Heart right ventricle (tissue), 16 donors: Measurements from ENCODE around the gene ABTB1. TPM values are rescaled to one million over a fixed set of nuclear protein-coding genes. Genes with fewer than 3 reads are reported as not detected.

ENCODE experiments used
- ATAC-seq, 8 donors: fragments of 200-7000 bp; cut with Tn5 transposase; one replicate each; pipeline ENCODE4 v1.9.1; 2020; ENCODE audit warnings: mild to moderate bottlenecking in 8 of 8, moderate library complexity in 8 of 8, moderate number of reproducible peaks in 1 of 8
- DNase-seq, 2 donors: peaks; one replicate each; pipeline ENCODE4 v3.0.0-alpha.2; 2020
- H3K27ac ChIP-seq, 10 donors: fragments of 200-600 bp; sonication (generic) in 2 of 10; one replicate each; pipeline versions ENCODE4 v1.5.0 to v1.8.0; 2020 to 2022; ENCODE audit warnings: mild to moderate bottlenecking in 3 of 10
- H3K27me3 ChIP-seq, 7 donors: fragments of 200-600 bp; one replicate each; pipeline ENCODE4 v1.8.0; 2021 to 2022; ENCODE audit warnings: mild to moderate bottlenecking in 2 of 7
- H3K36me3 ChIP-seq, 9 donors: fragments of 200-600 bp; sonication (generic) in 1 of 9; one replicate each; pipeline versions ENCODE4 v1.5.0 to v1.8.0; 2020 to 2022; ENCODE audit warnings: mild to moderate bottlenecking in 2 of 9
- H3K4me1 ChIP-seq, 9 donors: fragments of 200-600 bp; sonication (generic) in 1 of 9; one replicate each; pipeline versions ENCODE4 v1.5.0 to v1.8.0; 2020 to 2022; ENCODE audit warnings: mild to moderate bottlenecking in 4 of 9
- H3K4me3 ChIP-seq, 10 donors: fragments of 200-600 bp; sonication (generic) in 2 of 10; one replicate each; pipeline versions ENCODE4 v1.5.0 to v1.8.0; 2020 to 2022; ENCODE audit warnings: mild to moderate bottlenecking in 7 of 10, moderate library complexity in 2 of 10
- H3K9me3 ChIP-seq, 11 donors: fragments of 200-600 bp in 10 of 11; sonication (generic) in 2 of 11; one replicate each; pipeline versions ENCODE4 v1.5.0 to v1.8.0; 2013 to 2022; ENCODE audit warnings: mild to moderate bottlenecking in 2 of 11, control low read depth in 1 of 11, moderate library complexity in 1 of 11
- CTCF ChIP-seq, 9 donors: fragments of 200-600 bp; sonication (generic) in 2 of 9; IDR thresholded peaks; one replicate each; pipeline versions ENCODE4 v1.5.0 to v1.8.0; 2021 to 2022; ENCODE audit warnings: antibody characterized with exemption in 9 of 9, mild to moderate bottlenecking in 5 of 9, moderate library complexity in 1 of 9
- WGBS, 2 donors: extraction: QIAGEN DNeasy Blood & Tissue Kit; methylation state at CpG; one replicate each; pipeline ENCODE4 v1.1.7; 2013; ENCODE audit warnings: inconsistent platforms in 1 of 2; 5-methylcytosine and 5-hydroxymethylcytosine counted together
- intact Hi-C, 10 donors: fragments of 100-400 bp; cut with DNase I; formaldehyde crosslinking; loops; one replicate each; pipeline versions ENCODE4 v1.11.1 to v1.14.2; 2022
- polyA plus RNA-seq, 2 donors: library from polyadenylated mRNA; stranded (reverse); fragments of 200-250 nt; gene quantifications; one replicate each; pipeline ENCODE4 v1.2.3, GENCODE V29; 2013
- total RNA-seq, 10 donors: library from RNA; stranded (reverse); fragmentation: NEBNext Ultra II Directional in 3 of 10; extraction: Animal tissue kit (Norgen Biotek cat#: 25700) in 3 of 10; gene quantifications; one replicate each; pipeline versions ENCODE4 v1.2.1 to v1.2.4, GENCODE V29; 2021 to 2023
- donor health status: Arrhythmogenic right ventricular cardiomyopathy.
- donor health status: ischemic (EF 13 %, LVEDD 7.1; RV severe dilation, severe dysfunction).
- donor health status: healthy with polysubstance abuse.
- donor health status: DM: no; HTN: yes; CAD: no.
- donor health status: DM: no; HTN: no; CAD: no.
- donor health status: ischemic (EF 25% LVEDD 6.9; RV normal size, moderate dysfunction).
- donor health status: ischemic (EF 25% LVEDD 5.7; RV mildly dilated, moderate dysfunction).
- donor health status: healthy.
- donor health status: DM: yes; HTN: yes; CAD: no.
- donor health status: Ischemic cardiomyopathy.
- donor health status: ischemic (EF 35%, LVEDD 5.7; RV mildly dilated, moderate dysfunction).
- donor health status: nonischemic (EF 11% LVEDD 7.7; RV severe dilation, severe dysfunction).
- donor health status: DM: yes; HTN: yes; CAD: no.
- donor health status: PGD.
- donor health status: ischemic (EF 29% LVEDD 5.4; RV normal size, mild dysfunction).
- donor health status: nonischemic (EF 23%, LVEDD 6.1; RV moderate dilation, normal function).

Gene ABTB1
- total and polyA plus RNA-seq, 12 donors, result 19.6 to 56.3 (median 24.7) TPM

DNA sequence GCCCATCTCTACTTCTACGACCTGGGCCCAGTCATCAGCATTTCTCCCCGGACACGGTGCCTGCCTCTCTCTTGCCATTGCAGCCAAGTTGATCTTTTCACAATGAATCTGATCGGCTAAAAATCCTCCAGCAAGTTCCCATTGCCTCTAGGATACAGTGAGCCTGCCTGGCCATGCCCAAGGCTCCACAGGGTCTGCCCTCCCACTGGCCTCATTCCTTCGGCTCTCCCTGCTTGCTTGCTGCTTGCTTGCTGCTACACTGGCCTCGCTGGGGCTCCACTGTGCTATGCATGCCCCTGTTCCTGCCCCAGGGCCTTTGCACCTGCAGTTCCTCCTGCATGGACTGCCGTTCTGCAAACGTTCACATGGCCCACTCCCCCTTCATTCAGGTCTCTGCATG is 2.0 kb downstream of the ABTB1 start:
- Histone ChIP-seq H3K36me3 (peaks cover 0 to 54% (median 21%) of the 10 kb centered on the region in 9 donors), H3K4me1 (peaks cover 7 to 57% (median 29%) of the 10 kb centered on the region in 9 donors), H3K9me3 (no peaks in the 10 kb centered on the region), H3K4me3 (peak overlapping the region in 1 of 10 donors; percentile 93), H3K27me3 (no peaks in the 10 kb centered on the region), H3K27ac (no peak overlapping the region)
- 89 to 92% methylated on average over 8 of the region's 8 CpGs for WGBS, 2 donors
- intact Hi-C loops, result loop anchor here in 2 of 10 donors (5.0 kb wide), 2 partner anchors 82 to 153 kb away; partner anchors contain the start of gene TPRA1 (in 1 of the 2)
- ATAC-seq (no peak), DNase-seq (no peak)
- TF ChIP-seq CTCF (IDR thresholded peaks at IDR 0.05), result no peak

DNA sequence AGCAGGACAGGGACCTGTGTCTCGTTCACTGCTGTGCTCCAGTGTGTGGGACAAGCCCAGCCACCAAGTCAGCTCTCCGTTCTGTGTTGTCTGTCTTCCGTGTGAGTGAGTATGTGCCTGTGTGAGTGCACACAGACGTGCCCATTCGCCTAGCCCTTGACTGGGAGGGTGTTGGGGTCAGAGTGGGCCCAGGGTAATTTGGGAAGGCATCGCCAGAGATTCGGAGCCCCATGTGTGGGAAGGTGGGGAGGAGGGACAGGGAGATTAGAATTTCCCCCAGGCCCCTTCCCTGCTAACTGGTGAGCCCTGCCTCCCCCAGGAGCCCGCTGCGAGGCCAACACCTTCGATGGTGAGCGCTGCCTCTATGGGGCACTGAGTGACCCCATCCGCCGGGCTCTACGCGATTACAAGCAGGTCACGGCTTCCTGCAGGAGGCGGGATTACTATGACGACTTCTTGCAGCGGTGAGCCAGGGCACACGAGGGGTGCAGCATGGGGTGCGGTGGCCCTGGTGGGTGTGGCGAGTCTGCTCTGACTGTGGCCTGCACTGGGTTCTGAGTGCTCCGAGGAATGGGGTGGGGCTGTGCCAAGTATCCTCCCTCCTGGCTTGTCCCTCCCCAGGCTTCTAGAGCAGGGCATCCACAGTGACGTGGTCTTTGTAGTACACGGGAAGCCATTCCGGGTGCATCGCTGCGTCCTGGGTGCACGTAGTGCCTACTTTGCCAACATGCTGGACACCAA is 3.1 kb downstream of the ABTB1 start:
- H3K36me3 ChIP-seq, result peaks cover 0 to 62% (median 21%) of the 10 kb centered on the region in 9 donors
- DNase-seq (no peak), ATAC-seq (no peak)
- no peak for TF ChIP-seq CTCF (IDR thresholded peaks at IDR 0.05)
- peak overlapping the region in 1 of 10 donors; percentile 33 for H3K27ac ChIP-seq
- peaks cover 7 to 57% (median 29%) of the 10 kb centered on the region in 9 donors for H3K4me1 ChIP-seq
- intact Hi-C loops, result loop anchor here in 1 of 10 donors (5.0 kb wide), 1 partner anchor 84 kb away; the partner anchor contains the start of gene TPRA1
- no peaks in the 10 kb centered on the region for H3K9me3 ChIP-seq
- H3K4me3 ChIP-seq, result no peak overlapping the region
- no peaks in the 10 kb centered on the region for H3K27me3 ChIP-seq
- WGBS, 2 donors, result 89 to 92% methylated on average over 29 of the region's 29 CpGs

DNA sequence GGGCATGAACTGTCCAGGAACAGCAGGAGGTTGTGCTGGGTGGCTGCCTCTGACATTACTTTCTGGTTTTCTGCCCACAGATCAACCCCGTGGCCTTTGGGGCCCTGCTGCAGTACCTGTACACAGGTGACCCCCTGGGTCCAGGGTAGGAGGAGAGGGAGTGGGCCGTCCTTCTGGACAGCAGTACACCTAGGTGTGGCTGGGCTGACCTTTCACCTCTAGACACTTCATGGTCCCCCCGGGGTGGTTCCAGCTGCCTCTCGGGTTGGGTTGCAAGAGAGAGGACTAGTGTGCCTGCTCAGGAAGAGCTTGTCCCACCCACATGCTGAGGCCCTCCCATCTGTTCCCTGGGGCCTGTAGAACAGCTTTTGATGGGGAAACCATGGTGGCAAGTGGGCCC is 3.7 kb downstream of the ABTB1 start:
- Histone ChIP-seq H3K36me3 (peaks cover 0 to 62% (median 21%) of the 10 kb centered on the region in 9 donors), H3K9me3 (no peaks in the 10 kb centered on the region), H3K27ac (peak overlapping the region in 2 of 10 donors; percentile 33 to 72), H3K4me1 (peaks cover 7 to 56% (median 27%) of the 10 kb centered on the region in 9 donors), H3K4me3 (no peak overlapping the region), H3K27me3 (no peaks in the 10 kb centered on the region)
- DNase-seq (no peak), ATAC-seq (no peak)
- 75 to 86% methylated on average over 4 of the region's 4 CpGs for WGBS, 2 donors
- intact Hi-C loops, result loop anchor here in 1 of 10 donors (5.0 kb wide), 1 partner anchor 84 kb away; the partner anchor contains the start of gene TPRA1
- TF ChIP-seq CTCF (IDR thresholded peaks at IDR 0.05), result no peak

GRCh38 chr3:127676921-127677351 is 4.2 kb downstream of the ABTB1 start:
- no peak for DNase-seq
- H3K27me3 ChIP-seq, result no peaks in the 10 kb centered on the region
- H3K4me3 ChIP-seq, result no peak overlapping the region
- no peaks in the 10 kb centered on the region for H3K9me3 ChIP-seq
- H3K27ac ChIP-seq, result peak overlapping the region in 2 of 10 donors; percentile 14 to 72
- intact Hi-C loops, result loop anchor here in 1 of 10 donors (5.0 kb wide), 1 partner anchor 85 kb away; the partner anchor contains the start of gene TPRA1
- peaks cover 0 to 62% (median 21%) of the 10 kb centered on the region in 9 donors for H3K36me3 ChIP-seq
- WGBS, 2 donors, result 95 to 97% methylated on average over 21 of the region's 21 CpGs
- H3K4me1 ChIP-seq, result peaks cover 5 to 51% (median 22%) of the 10 kb centered on the region in 9 donors
- ATAC-seq, result no peak
- no peak for TF ChIP-seq CTCF (IDR thresholded peaks at IDR 0.05)
